GM23338 (cell line): ENCODE results near the gene EIF3L. TPM values are rescaled to one million over a fixed set of nuclear protein-coding genes. Genes with fewer than 3 reads are reported as not detected.

ENCODE experiments used
- ATAC-seq: fragments of 200-7000 bp; cut with Tn5 transposase; 3 replicates; pipeline ENCODE4 v1.9.1; 2020
- DNase-seq: peaks from one replicate; pipeline ENCODE4 v3.0.0-alpha.2; 2015; ENCODE audit warnings: low spot score
- H2AFZ ChIP-seq: fragments of 200-600 bp; sonication (generic); 2 replicates; pipeline ENCODE4 v1.8.0; 2016; ENCODE audit warnings: antibody characterized with exemption, mild to moderate bottlenecking, moderate library complexity
- H3F3A ChIP-seq: fragments of 200-600 bp; sonication (generic); replicated peaks from 2 replicates; pipeline ENCODE4 v1.8.0; 2017; ENCODE audit warnings: antibody characterized with exemption, mixed run types, low read depth
- H3K27ac ChIP-seq: fragments of 200-600 bp; sonication (generic); 2 replicates; pipeline ENCODE4 v1.6.1; 2016; ENCODE audit warnings: low read depth
- H3K27me3 ChIP-seq: fragments of 200-600 bp; sonication (generic); 2 replicates; pipeline ENCODE4 v1.8.0; 2016; ENCODE audit warnings: mild to moderate bottlenecking, mixed run types, moderate library complexity; ENCODE audit not compliant: insufficient read depth
- H3K36me3 ChIP-seq: fragments of 200-600 bp; sonication (generic); 2 replicates; pipeline ENCODE4 v1.8.0; 2016; ENCODE audit warnings: mild to moderate bottlenecking; ENCODE audit not compliant: insufficient read depth
- H3K4me1 ChIP-seq: fragments of 200-600 bp; sonication (generic); 2 replicates; pipeline ENCODE4 v1.8.0; 2016; ENCODE audit warnings: mild to moderate bottlenecking, moderate library complexity; ENCODE audit not compliant: insufficient read depth
- H3K4me2 ChIP-seq: fragments of 200-600 bp; sonication (generic); 2 replicates; pipeline ENCODE4 v1.7.1; 2017; ENCODE audit warnings: mixed run types
- H3K4me3 ChIP-seq: fragments of 200-600 bp; sonication (generic); 2 replicates; pipeline ENCODE4 v1.6.1; 2016; ENCODE audit warnings: mixed run types
- H3K79me2 ChIP-seq: fragments of 200-600 bp; sonication (generic); replicated peaks from 2 replicates; pipeline ENCODE4 v1.8.0; 2017; ENCODE audit warnings: mild to moderate bottlenecking; ENCODE audit not compliant: insufficient read depth
- H3K9me2 ChIP-seq: fragments of 200-600 bp; sonication (generic); 2 replicates; pipeline ENCODE4 v1.8.0; 2017; ENCODE audit not compliant: insufficient read depth
- H4K20me1 ChIP-seq: fragments of 200-600 bp; sonication (generic); replicated peaks from 2 replicates; pipeline ENCODE4 v1.8.0; 2017; ENCODE audit warnings: mild to moderate bottlenecking; ENCODE audit not compliant: insufficient read depth
- H3K27ac Mint-ChIP-seq: 2 replicates; pipeline ENCODE4 v1.8.0; 2020; ENCODE audit warnings: inconsistent platforms, mild to moderate bottlenecking, moderate library complexity, mixed read lengths
- H3K27me3 Mint-ChIP-seq: 3 replicates; pipeline ENCODE4 v1.8.0; 2022; ENCODE audit warnings: low read depth, mild to moderate bottlenecking, moderate library complexity, mixed read lengths, inconsistent platforms; ENCODE audit not compliant: insufficient read depth, poor library complexity
- H3K36me3 Mint-ChIP-seq: 3 replicates; pipeline ENCODE4 v1.8.0; 2021; ENCODE audit warnings: low read depth, mild to moderate bottlenecking, inconsistent platforms, moderate library complexity, mixed read lengths
- H3K4me1 Mint-ChIP-seq: 3 replicates; pipeline ENCODE4 v1.8.0; 2020; ENCODE audit warnings: mild to moderate bottlenecking, inconsistent platforms, mixed read lengths
- H3K4me3 Mint-ChIP-seq: 3 replicates; pipeline ENCODE4 v1.8.0; 2021; ENCODE audit warnings: moderate library complexity, mild to moderate bottlenecking, inconsistent platforms, mixed read lengths
- H3K9me3 Mint-ChIP-seq: 3 replicates; pipeline ENCODE4 v1.8.0; 2020; ENCODE audit warnings: moderate library complexity, mild to moderate bottlenecking, inconsistent platforms, mixed read lengths
- CREB1 ChIP-seq: fragments of 250-450 bp; sonication (Bioruptor Pico); IDR thresholded peaks from 2 replicates; pipeline ENCODE4 v1.5.0; 2020; ENCODE audit warnings: low read depth, mild to moderate bottlenecking, moderate library complexity
- CTCF ChIP-seq, 2 experiments: fragments of 200-600 bp in 1 of 2; sonication (generic) in 1 of 2; conservative IDR thresholded peaks; 2 replicates each; pipeline versions ENCODE4 v1.5.1 to v1.6.1; 2016 to 2017; ENCODE audit warnings: antibody characterized with exemption in 2 of 2, low read depth in 2 of 2, mild to moderate bottlenecking in 2 of 2, moderate library complexity in 1 of 2
- ETS1 ChIP-seq: IDR thresholded peaks from 2 replicates; pipeline ENCODE4 v1.6.1; 2016; ENCODE audit warnings: antibody characterized with exemption
- EZH2 ChIP-seq: fragments of 200-600 bp; sonication (generic); IDR thresholded peaks from one replicate; pipeline ENCODE4 v1.8.0; 2017; ENCODE audit warnings: antibody characterized with exemption, mild to moderate bottlenecking, low read depth; ENCODE audit not compliant: unreplicated experiment
- EZH2phosphoT487 ChIP-seq: fragments of 200-600 bp; sonication (generic); IDR thresholded peaks from one replicate; pipeline ENCODE4 v1.8.1; 2018; ENCODE audit warnings: antibody characterized with exemption; ENCODE audit not compliant: unreplicated experiment
- JUNB ChIP-seq: IDR thresholded peaks from one replicate; pipeline ENCODE4 v1.6.1; 2016; ENCODE audit warnings: antibody characterized with exemption; ENCODE audit not compliant: unreplicated experiment
- NANOG ChIP-seq: IDR thresholded peaks from 2 replicates; pipeline ENCODE4 v1.6.1; 2016; ENCODE audit warnings: antibody characterized with exemption, borderline replicate concordance
- POLR2AphosphoS5 ChIP-seq: IDR thresholded peaks from 2 replicates; pipeline ENCODE4 v1.6.1; 2016; ENCODE audit warnings: antibody characterized with exemption, low read depth
- REST ChIP-seq: IDR thresholded peaks from one replicate; pipeline ENCODE4 v1.6.1; 2018; ENCODE audit warnings: antibody characterized with exemption; ENCODE audit not compliant: unreplicated experiment
- STAT1 ChIP-seq: IDR thresholded peaks from one replicate; pipeline ENCODE4 v1.6.1; 2016; ENCODE audit warnings: antibody characterized with exemption; ENCODE audit not compliant: unreplicated experiment
- ZNF114 ChIP-seq: fragments of 250-450 bp; sonication (Bioruptor Pico); IDR thresholded peaks from 2 replicates; pipeline ENCODE4 v1.5.0; 2020; ENCODE audit warnings: mild to moderate bottlenecking, moderate library complexity
- ZNF331 ChIP-seq: fragments of 250-450 bp; sonication (Bioruptor Pico); IDR thresholded peaks from 2 replicates; pipeline ENCODE4 v1.5.0; 2020; ENCODE audit warnings: low read depth, mild to moderate bottlenecking, moderate library complexity
- ZNF462 ChIP-seq: fragments of 250-450 bp; sonication (Bioruptor Pico); IDR thresholded peaks from 2 replicates; pipeline ENCODE4 v1.5.0; 2020; ENCODE audit warnings: mild to moderate bottlenecking, moderate library complexity
- polyA plus RNA-seq: library from polyadenylated mRNA; unstranded; fragments of >200 nt; fragmentation: Nextera tagmentation; extraction: Ambion mirVana; gene quantifications from 2 replicates; pipeline ENCODE4 v1.2.1, GENCODE V29; 2016
- total RNA-seq: library from RNA; depleted of rRNA; stranded (reverse); fragments of >200 nt; shearing (Covaris generic); gene quantifications from 2 replicates; pipeline ENCODE4 v1.2.3, GENCODE V29; 2014

The EIF3L gene
- total and polyA plus RNA-seq, 2 experiments from 2014 or later, result 430 to 459 TPM

- no peaks in the 10 kb centered on the region for H3K4me1 ChIP-seq
- H3K36me3 ChIP-seq, result no peaks in the 10 kb centered on the region
- Mint-ChIP-seq H3K4me3 (no peak overlapping the region), H3K27me3 (peaks cover 2% of the 10 kb centered on the region), H3K9me3 (no peaks in the 10 kb centered on the region), H3K36me3 (peaks cover 12% of the 10 kb centered on the region; the same call in 1 of the 3 replicates), H3K4me1 (no peaks in the 10 kb centered on the region), H3K27ac (no peak overlapping the region)
- TF ChIP-seq REST (no peak), ZNF331 (CRISPR knock-in tag) (no peak), CREB1 (CRISPR knock-in tag) (no peak), ZNF114 (CRISPR knock-in tag) (no peak), NANOG (no peak), STAT1 (no peak), EZH2 (no peak), EZH2phosphoT487 (no peak), ZNF462 (CRISPR knock-in tag) (no peak), POLR2AphosphoS5 (no peak), ETS1 (no peak), CTCF (conservative IDR thresholded peaks at IDR 0.05; ENCODE audit: low read depth in 2 of 2) (no peak), JUNB (no peak)
- H3K79me2 ChIP-seq, result no peaks in the 10 kb centered on the region
- no peaks in the 10 kb centered on the region for H3F3A ChIP-seq
- H3K27me3 ChIP-seq, result no peaks in the 10 kb centered on the region
- H3K4me2 ChIP-seq, result no peak overlapping the region
- DNase-seq (no peak), ATAC-seq (no peak)
- no peaks in the 10 kb centered on the region for H4K20me1 ChIP-seq
- no peak overlapping the region for H3K27ac ChIP-seq
- no peak overlapping the region for H3K4me3 ChIP-seq
- no peak overlapping the region for H2AFZ ChIP-seq
- H3K9me2 ChIP-seq, result no peaks in the 10 kb centered on the region
Measured at GRCh38 chr22:37917874-37918548, 68.8 kb downstream of the EIF3L start.
